Esophagus muscularis mucosa (tissue), 3 donors: Measurements from ENCODE around the gene SMIM12.

Experiments
- CTCF ChIP-seq, 3 experiments: fragments of 200-600 bp in 2 of 3; fragments of 450-650 bp in 1 of 3; sonication (generic) in 2 of 3; IDR thresholded peaks; one replicate each; pipeline ENCODE4 v1.5.1; 2017 to 2019; ENCODE audit warnings: antibody characterized with exemption in 3 of 3, mild to moderate bottlenecking in 2 of 3, moderate library complexity in 1 of 3
- POLR2A ChIP-seq: fragments of 450-650 bp; IDR thresholded peaks from one replicate; pipeline ENCODE4 v1.6.1; 2017; ENCODE audit warnings: antibody characterized with exemption, moderate library complexity, mild to moderate bottlenecking, low read depth
- POLR2AphosphoS5 ChIP-seq, 2 donors: sonication (generic); formaldehyde crosslinking; IDR thresholded peaks; one replicate each; pipeline ENCODE4 v1.6.1; 2017; ENCODE audit warnings: antibody characterized with exemption in 2 of 2

DNA sequence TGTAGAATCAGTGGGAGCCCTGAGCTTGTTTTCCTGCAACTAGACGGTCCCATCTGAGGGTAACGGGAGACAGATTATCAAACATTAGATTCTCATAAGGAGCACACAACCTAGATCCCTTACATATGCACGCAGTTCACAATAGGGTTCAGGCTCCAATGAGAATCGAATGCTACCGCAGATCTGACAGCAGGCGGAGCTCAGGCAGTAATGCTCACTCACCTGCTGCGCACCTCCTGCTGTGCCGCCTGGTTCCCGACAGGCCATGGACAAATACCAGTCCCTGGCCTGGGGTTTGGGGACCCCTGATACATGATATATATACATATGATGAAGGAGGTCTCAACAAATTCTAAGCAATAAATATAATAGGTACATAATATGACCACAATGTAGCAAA lies 19.7 kb upstream of the SMIM12 start:
- TF ChIP-seq POLR2AphosphoS5 (IDR thresholded peaks at IDR 0.05) (no peak), CTCF (IDR thresholded peaks at IDR 0.05) (no peak), POLR2A (no peak)
